HepG2 (cell line): ENCODE data around the gene PLD1. TPM values are rescaled to one million over a fixed set of nuclear protein-coding genes. Genes with fewer than 3 reads are reported as not detected.
A peak's percentile ranks its signal among the peaks of the same experiment; 100 is the strongest.

Experiments used
- AKAP8 ChIP-seq: sonication (generic); formaldehyde crosslinking; IDR thresholded peaks from 2 replicates; pipeline ENCODE4 v1.5.1; 2020; ENCODE audit warnings: mild to moderate bottlenecking, missing genetic modification reagents
- CBFB ChIP-seq: sonication (generic); formaldehyde crosslinking; IDR thresholded peaks from 2 replicates; pipeline ENCODE4 v1.4.0; 2020; ENCODE audit warnings: missing genetic modification reagents
- DNMT1 ChIP-seq: sonication (generic); formaldehyde crosslinking; IDR thresholded peaks from 2 replicates; pipeline ENCODE4 v1.5.1; 2020; ENCODE audit warnings: mild to moderate bottlenecking, missing genetic modification reagents
- DRAP1 ChIP-seq: IDR thresholded peaks from 2 replicates; pipeline ENCODE4 v1.6.1; 2016; ENCODE audit warnings: missing genetic modification reagents, missing compliant biosample characterization
- KIAA2018 ChIP-seq: sonication (generic); formaldehyde crosslinking; IDR thresholded peaks from 2 replicates; pipeline ENCODE4 v1.5.0; 2020; ENCODE audit warnings: mild to moderate bottlenecking, missing genetic modification reagents, borderline replicate concordance
- MTF1 ChIP-seq: sonication (generic); formaldehyde crosslinking; IDR thresholded peaks from 2 replicates; pipeline ENCODE4 v1.5.0; 2020; ENCODE audit warnings: missing genetic modification reagents
- POLR2AphosphoS5 ChIP-seq: IDR thresholded peaks from 2 replicates; pipeline ENCODE4 v1.6.1; 2012; ENCODE audit warnings: low read depth, low read length
- PRDM15 ChIP-seq: sonication (generic); formaldehyde crosslinking; IDR thresholded peaks from 2 replicates; pipeline ENCODE4 v1.4.0; 2020; ENCODE audit warnings: missing genetic modification reagents
- TBX2 ChIP-seq: sonication (generic); formaldehyde crosslinking; IDR thresholded peaks from 2 replicates; pipeline ENCODE4 v1.5.0; 2020; ENCODE audit warnings: missing genetic modification reagents, mild to moderate bottlenecking, borderline replicate concordance
- UBTF ChIP-seq: sonication (generic); formaldehyde crosslinking; IDR thresholded peaks from 2 replicates; pipeline ENCODE4 v1.4.0; 2020; ENCODE audit warnings: mild to moderate bottlenecking, missing genetic modification reagents
- ZNF567 ChIP-seq: sonication (generic); formaldehyde crosslinking; IDR thresholded peaks from 2 replicates; pipeline ENCODE4 v1.8.1; 2023; ENCODE audit warnings: mild to moderate bottlenecking, missing genetic modification reagents, borderline replicate concordance
- ZNF572 ChIP-seq: sonication (generic); formaldehyde crosslinking; IDR thresholded peaks from 2 replicates; pipeline ENCODE4 v1.5.1; 2020; ENCODE audit warnings: mild to moderate bottlenecking, missing genetic modification reagents
- ZNF747 ChIP-seq: sonication (generic); formaldehyde crosslinking; IDR thresholded peaks from 2 replicates; pipeline ENCODE4 v1.8.1; 2023; ENCODE audit warnings: missing genetic modification reagents, mild to moderate bottlenecking, borderline replicate concordance
- polyA plus RNA-seq, 8 experiments: library from polyadenylated mRNA; depleted of rRNA in 3 of 8; stranded (reverse) in 7 of 8; unstranded in 1 of 8; fragments of >200 nt; fragmentation: Illumina TruSeq in 4 of 8; extraction: Trizol in 4 of 8; gene quantifications; 2 replicates each; pipeline versions ENCODE4 v1.2.1 to v1.2.3, GENCODE V29; 2011 to 2016; ENCODE audit warnings: low read depth in 4 of 8, missing spikeins in 1 of 8, mixed read lengths in 1 of 8; ENCODE audit not compliant: insufficient read depth in 1 of 8
- total RNA-seq, 5 experiments: library from RNA; depleted of rRNA; stranded (reverse); fragments of >200 nt; fragmentation: Illumina TruSeq; extraction: Trizol; gene quantifications; 2 replicates each; pipeline ENCODE4 v1.2.3, GENCODE V29; 2016; ENCODE audit warnings: low read depth in 1 of 5

PLD1 gene
- total and polyA plus RNA-seq, 2 of the 13 experiments (the other 11 are each of a cell fraction or from before 2014, with no cell fraction given), result 27.1 to 59.4 TPM

GRCh38 chr3:171806200-171807128 is 3.8 kb downstream of the PLD1 start (continued):
- no peak for TF ChIP-seq KIAA2018 (CRISPR knock-in tag)
- 0 out of 2 replicates have a peak, but pooled peaks have one; percentile 13 for TF ChIP-seq DRAP1
- TF ChIP-seq UBTF (CRISPR knock-in tag), result no peak
- TF ChIP-seq ZNF747 (CRISPR knock-in tag), result peak; percentile 62; the same call in 1 of the 2 replicates
- no peak for TF ChIP-seq ZNF567
- no peak for TF ChIP-seq MTF1 (CRISPR knock-in tag)
- peak; percentile 76 for TF ChIP-seq CBFB
- no peak for TF ChIP-seq PRDM15 (CRISPR knock-in tag)
- no peak for TF ChIP-seq ZNF572 (CRISPR knock-in tag)
- 0 out of 2 replicates have a peak, but pooled peaks have one; percentile 8 for TF ChIP-seq AKAP8 (CRISPR knock-in tag)
- TF ChIP-seq POLR2AphosphoS5, result no peak; the same call in none of the 2 replicates
- no peak for TF ChIP-seq DNMT1 (CRISPR knock-in tag)
- TF ChIP-seq TBX2 (CRISPR knock-in tag), result peak; percentile 96
